Measurements from ENCODE around the gene SUMF1.

DNA sequence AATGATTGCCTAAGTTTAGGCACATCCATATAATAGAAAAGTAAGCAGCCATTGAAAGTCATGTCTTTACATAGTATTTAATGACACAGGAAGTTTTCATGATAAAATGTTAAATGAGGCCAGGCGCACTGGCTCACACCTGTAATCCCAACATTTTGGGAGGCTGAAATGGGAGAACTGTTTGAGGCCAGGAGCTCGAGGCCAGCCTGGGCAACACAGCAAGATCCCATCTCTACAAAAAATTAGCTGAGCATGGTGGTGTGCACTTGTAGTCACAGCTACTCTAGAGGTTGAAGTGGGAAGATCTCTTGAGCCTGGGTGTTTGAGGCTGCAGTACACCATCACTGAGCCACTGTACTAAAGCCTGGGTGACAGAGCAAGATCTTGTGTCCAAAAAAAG lies 104.5 kb downstream of the SUMF1 start:
- TF ChIP-seq CTCF (IDR thresholded peaks at IDR 0.05) (no peak), EZH2 (IDR thresholded peaks at IDR 0.05; ENCODE audit: borderline replicate concordance, insufficient read depth, low read depth, low read length, poor library complexity, severe bottlenecking) (no peak)
